Tibial nerve (tissue), 4 donors: ENCODE data around the gene SECISBP2L.

Experiments used
- EP300 ChIP-seq, 2 donors: sonication (generic); formaldehyde crosslinking; IDR thresholded peaks; one replicate each; pipeline ENCODE4 v1.6.1; 2017; ENCODE audit warnings: antibody characterized with exemption in 2 of 2, mild to moderate bottlenecking in 1 of 2
- TF ChIP-seq, protein P1 (sequence below), 5 experiments: fragments of 200-600 bp in 3 of 5; fragments of 450-650 bp in 2 of 5; sonication (generic) in 3 of 5; IDR thresholded peaks; one replicate each; pipeline ENCODE4 v1.5.1; 2016 to 2019; ENCODE audit warnings: antibody characterized with exemption in 5 of 5, mild to moderate bottlenecking in 3 of 5, moderate library complexity in 2 of 5

DNA sequence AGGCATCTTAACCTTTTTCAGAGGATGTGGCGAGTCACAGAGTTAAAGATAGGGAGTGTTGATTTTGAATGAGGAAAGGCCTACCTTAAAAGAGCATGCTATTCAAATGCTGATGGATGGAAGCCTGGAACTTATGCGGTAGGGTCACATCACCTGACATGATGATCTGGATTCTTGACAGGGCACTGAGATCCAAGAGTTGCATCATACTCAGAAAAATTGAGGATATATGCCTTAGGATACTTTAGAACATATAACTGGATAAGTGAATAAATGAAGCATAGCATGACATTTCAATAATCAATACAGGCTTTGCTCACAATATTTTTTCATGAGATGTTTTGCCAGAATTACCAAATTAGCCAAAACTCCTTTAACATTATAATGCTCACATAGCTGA lies 20.1 kb upstream of the SECISBP2L start:
- TF ChIP-seq, protein P1, sequence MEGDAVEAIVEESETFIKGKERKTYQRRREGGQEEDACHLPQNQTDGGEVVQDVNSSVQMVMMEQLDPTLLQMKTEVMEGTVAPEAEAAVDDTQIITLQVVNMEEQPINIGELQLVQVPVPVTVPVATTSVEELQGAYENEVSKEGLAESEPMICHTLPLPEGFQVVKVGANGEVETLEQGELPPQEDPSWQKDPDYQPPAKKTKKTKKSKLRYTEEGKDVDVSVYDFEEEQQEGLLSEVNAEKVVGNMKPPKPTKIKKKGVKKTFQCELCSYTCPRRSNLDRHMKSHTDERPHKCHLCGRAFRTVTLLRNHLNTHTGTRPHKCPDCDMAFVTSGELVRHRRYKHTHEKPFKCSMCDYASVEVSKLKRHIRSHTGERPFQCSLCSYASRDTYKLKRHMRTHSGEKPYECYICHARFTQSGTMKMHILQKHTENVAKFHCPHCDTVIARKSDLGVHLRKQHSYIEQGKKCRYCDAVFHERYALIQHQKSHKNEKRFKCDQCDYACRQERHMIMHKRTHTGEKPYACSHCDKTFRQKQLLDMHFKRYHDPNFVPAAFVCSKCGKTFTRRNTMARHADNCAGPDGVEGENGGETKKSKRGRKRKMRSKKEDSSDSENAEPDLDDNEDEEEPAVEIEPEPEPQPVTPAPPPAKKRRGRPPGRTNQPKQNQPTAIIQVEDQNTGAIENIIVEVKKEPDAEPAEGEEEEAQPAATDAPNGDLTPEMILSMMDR (IDR thresholded peaks at IDR 0.05) = no peak
- TF ChIP-seq EP300 (IDR thresholded peaks at IDR 0.05) = no peak
